Stomach smooth muscle (tissue), 2 donors: Measurements from ENCODE around the gene MAPK7.

Source experiments
- H3K27ac ChIP-seq: one replicate; pipeline ENCODE4 v1.7.0; 2013; ENCODE audit warnings: mild to moderate bottlenecking, low read length, inconsistent platforms
- H3K27me3 ChIP-seq, 2 donors: one replicate each; pipeline ENCODE4 v1.7.0; 2013; ENCODE audit warnings: low read length in 2 of 2; ENCODE audit not compliant: insufficient read depth in 2 of 2, control insufficient read depth in 1 of 2
- H3K36me3 ChIP-seq, 2 donors: one replicate each; pipeline ENCODE4 v1.7.0; 2013; ENCODE audit warnings: low read length in 2 of 2; ENCODE audit not compliant: control insufficient read depth in 2 of 2, insufficient read depth in 2 of 2
- H3K4me1 ChIP-seq: one replicate; pipeline ENCODE4 v1.7.0; 2013; ENCODE audit warnings: low read length; ENCODE audit not compliant: control insufficient read depth, insufficient read depth
- H3K4me3 ChIP-seq, 2 donors: one replicate each; pipeline ENCODE4 v1.7.0; 2013; ENCODE audit warnings: low read length in 2 of 2
- H3K9ac ChIP-seq, 2 donors: one replicate each; pipeline ENCODE4 v1.7.0; 2013; ENCODE audit warnings: low read length in 2 of 2, mild to moderate bottlenecking in 1 of 2
- H3K9me3 ChIP-seq, 2 donors: one replicate each; pipeline ENCODE4 v1.7.0; 2013; ENCODE audit warnings: low read length in 2 of 2; ENCODE audit not compliant: control insufficient read depth in 2 of 2
- donor health status: healthy.
- donor health status: Pancreatic carcinoma.

MAPK7 gene

DNA sequence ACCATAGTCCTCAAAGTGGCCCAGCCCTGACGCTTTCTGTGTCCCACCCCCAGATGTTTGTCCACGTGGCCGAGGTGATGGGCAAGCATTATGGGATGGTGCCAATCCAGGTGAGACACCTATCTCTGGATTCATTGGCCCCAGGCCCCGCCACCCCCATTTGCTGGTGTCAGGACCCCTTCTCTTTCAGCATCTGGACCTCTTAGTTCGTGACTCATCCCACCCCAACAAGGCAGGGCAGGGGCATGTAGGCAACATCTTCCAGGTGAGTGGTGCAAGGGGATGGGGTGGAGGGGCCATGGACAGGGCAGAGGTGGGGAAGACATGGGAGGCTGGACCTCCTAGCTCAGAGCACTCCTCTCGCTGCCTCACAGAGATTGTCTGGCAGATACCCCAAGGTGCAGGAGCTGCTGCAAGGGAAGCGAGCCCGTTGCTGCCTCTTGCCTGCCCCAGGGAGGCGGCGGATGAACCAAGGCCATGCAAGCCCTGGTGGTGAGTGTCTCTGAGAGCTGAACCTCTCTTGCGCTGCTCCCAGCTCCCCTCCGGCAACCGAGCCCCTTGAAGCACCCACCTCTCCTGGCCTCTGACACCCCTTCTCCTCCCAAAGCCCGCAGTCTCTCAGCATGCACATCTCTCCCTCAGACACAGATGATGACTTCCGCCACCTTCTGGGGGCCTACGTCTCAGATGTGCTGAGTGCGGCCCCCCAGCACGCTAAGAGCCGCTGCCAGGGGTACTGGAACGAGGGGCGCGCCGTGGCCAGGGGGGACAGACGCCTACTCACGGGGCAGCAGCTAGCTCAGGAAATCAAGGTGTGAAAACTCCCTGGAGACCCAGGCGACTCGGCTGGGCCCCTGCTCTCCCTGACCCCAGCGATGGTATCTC is 36.3 kb downstream of the MAPK7 start:
- H3K27ac ChIP-seq, result no peak overlapping the region
- H3K4me3 ChIP-seq, result no peak overlapping the region
- H3K36me3 ChIP-seq, result no peaks in the 10 kb centered on the region
- H3K9me3 ChIP-seq, result no peaks in the 10 kb centered on the region
- H3K27me3 ChIP-seq, result no peaks in the 10 kb centered on the region
- H3K9ac ChIP-seq, result no peak overlapping the region
- H3K4me1 ChIP-seq, result peaks cover 4% of the 10 kb centered on the region

GRCh38 chr17:19415311-19415710 is 37.0 kb downstream of the MAPK7 start:
- no peaks in the 10 kb centered on the region for H3K36me3 ChIP-seq
- peaks cover 4% of the 10 kb centered on the region for H3K4me1 ChIP-seq
- H3K27ac ChIP-seq, result no peak overlapping the region
- no peaks in the 10 kb centered on the region for H3K9me3 ChIP-seq
- H3K4me3 ChIP-seq, result no peak overlapping the region
- H3K9ac ChIP-seq, result no peak overlapping the region
- no peaks in the 10 kb centered on the region for H3K27me3 ChIP-seq

- Histone ChIP-seq H3K27ac (no peak overlapping the region), H3K9ac (no peak overlapping the region), H3K9me3 (no peaks in the 10 kb centered on the region), H3K4me3 (no peak overlapping the region), H3K4me1 (peaks cover 4% of the 10 kb centered on the region), H3K27me3 (no peaks in the 10 kb centered on the region), H3K36me3 (no peaks in the 10 kb centered on the region)
Observed at GRCh38 chr17:19415806-19416775, 37.8 kb downstream of the MAPK7 start.

GRCh38 chr17:19417611-19418010 is 39.3 kb downstream of the MAPK7 start:
- no peaks in the 10 kb centered on the region for H3K27me3 ChIP-seq
- H3K4me1 ChIP-seq, result no peaks in the 10 kb centered on the region
- no peak overlapping the region for H3K4me3 ChIP-seq
- H3K9ac ChIP-seq, result no peak overlapping the region
- H3K27ac ChIP-seq, result no peak overlapping the region
- no peaks in the 10 kb centered on the region for H3K36me3 ChIP-seq
- H3K9me3 ChIP-seq, result no peaks in the 10 kb centered on the region

DNA sequence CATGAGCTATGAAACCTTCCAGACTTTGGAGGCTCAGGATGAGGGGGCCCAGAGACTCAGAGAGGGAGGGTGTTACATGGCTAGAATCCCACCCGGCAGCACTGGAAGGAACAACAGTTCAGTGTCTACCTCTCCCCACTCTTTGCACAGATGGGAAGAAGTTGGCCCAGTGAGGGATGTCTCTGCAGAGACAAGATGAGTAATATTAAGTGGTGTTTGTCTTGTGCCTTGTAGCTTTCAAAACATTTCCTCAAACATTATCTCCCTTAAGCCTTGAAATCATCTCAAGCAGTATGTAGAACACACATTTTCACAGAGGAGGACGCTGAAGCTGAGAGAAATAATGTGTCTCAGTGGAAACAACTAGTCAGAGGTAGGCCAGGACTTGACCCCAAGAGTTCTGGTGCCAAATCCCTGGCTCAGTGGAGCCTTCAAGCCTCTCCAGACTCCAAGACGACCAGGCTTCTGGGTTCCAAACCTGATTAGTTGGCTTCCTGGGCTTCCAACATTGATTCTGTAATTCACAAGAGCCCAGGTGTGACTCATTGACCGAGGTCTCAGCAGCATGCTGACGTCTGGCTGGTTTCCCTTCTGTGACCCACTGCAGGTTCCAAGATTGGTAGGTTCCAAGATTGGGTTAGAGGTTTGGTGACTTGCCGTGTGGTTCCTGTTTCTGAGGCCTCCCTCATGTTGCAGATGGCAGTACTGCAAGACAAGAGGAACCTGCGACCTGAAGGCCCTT is 40.1 kb downstream of the MAPK7 start:
- Histone ChIP-seq H3K9me3 (no peaks in the 10 kb centered on the region), H3K27me3 (no peaks in the 10 kb centered on the region), H3K4me1 (no peaks in the 10 kb centered on the region), H3K27ac (no peak overlapping the region), H3K4me3 (no peak overlapping the region), H3K36me3 (no peaks in the 10 kb centered on the region), H3K9ac (no peak overlapping the region)

GRCh38 chr17:19421219-19421618 is 42.9 kb downstream of the MAPK7 start:
- H3K4me3 ChIP-seq, result no peak overlapping the region
- no peaks in the 10 kb centered on the region for H3K36me3 ChIP-seq
- H3K9ac ChIP-seq, result no peak overlapping the region
- no peaks in the 10 kb centered on the region for H3K9me3 ChIP-seq
- no peak overlapping the region for H3K27ac ChIP-seq
- H3K4me1 ChIP-seq, result peaks cover 4% of the 10 kb centered on the region
- no peaks in the 10 kb centered on the region for H3K27me3 ChIP-seq

DNA sequence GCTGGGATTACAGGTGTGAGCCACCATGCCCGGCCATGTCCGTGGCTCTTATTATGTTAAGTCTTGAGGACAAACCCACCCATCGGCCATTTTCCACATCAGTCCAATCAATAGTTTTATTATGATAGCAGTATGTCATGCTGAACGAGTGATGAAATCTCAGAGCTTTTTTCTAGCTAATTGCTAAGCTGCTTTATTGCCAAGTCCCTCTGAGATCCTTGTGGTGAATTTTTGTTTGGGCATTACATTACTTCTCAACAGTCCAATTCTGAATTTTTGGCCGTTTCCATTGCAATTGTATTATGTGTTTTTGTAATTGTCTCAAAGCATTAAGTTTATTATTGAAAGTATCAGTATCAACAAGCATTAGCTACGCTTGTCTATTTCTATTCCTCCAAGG is 43.6 kb downstream of the MAPK7 start:
- H3K27me3 ChIP-seq, result no peaks in the 10 kb centered on the region
- H3K4me3 ChIP-seq, result no peak overlapping the region
- H3K9ac ChIP-seq, result no peak overlapping the region
- no peaks in the 10 kb centered on the region for H3K36me3 ChIP-seq
- H3K9me3 ChIP-seq, result no peaks in the 10 kb centered on the region
- H3K27ac ChIP-seq, result no peak overlapping the region
- H3K4me1 ChIP-seq, result peaks cover 5% of the 10 kb centered on the region

DNA sequence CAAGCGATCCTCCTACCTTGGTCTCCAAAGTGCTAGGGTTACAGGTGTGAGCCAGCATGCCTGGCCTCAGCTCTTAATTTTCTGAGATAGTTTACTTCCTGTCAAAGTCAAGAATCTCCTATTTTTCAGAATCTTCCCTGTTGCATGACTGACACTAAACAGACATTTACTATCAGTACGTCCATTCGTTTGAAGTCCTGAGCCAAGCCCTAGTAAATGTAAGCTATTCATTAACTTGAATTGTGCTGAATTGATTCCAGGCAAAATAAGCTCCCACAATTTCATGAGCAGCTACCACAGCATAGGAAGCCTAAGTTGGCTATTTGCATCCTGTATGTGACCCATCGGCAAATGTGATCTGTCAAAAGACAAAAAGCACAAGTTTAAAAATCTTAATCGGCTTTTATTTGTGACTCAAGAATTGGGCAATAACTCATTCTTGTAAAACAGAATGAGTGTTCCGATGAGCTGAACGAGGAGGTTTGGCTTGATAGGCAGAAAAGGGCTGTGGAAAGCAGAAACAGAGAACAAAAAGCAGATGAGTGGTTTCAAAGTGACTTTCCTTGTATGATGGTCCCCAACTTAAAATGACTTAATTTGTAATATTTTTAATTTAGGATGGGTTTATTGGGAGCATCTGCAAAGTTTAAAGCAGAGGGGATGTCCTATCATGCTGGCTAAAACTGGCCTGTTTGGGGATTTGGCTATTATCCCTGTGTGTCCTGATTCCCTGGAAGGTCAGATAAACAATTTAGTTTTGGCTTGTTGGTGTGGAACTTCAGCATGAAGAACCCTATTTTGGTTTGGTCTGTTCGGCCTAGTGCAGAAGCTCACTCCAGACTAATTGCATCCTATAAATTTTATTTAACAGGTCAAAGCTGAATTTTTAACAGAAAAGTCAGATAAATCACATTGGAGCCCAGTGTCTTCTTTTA is 46.9 kb downstream of the MAPK7 start:
- Histone ChIP-seq H3K9ac (no peak overlapping the region), H3K9me3 (no peaks in the 10 kb centered on the region), H3K4me3 (no peak overlapping the region), H3K36me3 (no peaks in the 10 kb centered on the region), H3K27ac (no peak overlapping the region), H3K27me3 (no peaks in the 10 kb centered on the region), H3K4me1 (peaks cover 5% of the 10 kb centered on the region)

GRCh38 chr17:19426631-19427030 is 48.3 kb downstream of the MAPK7 start:
- no peaks in the 10 kb centered on the region for H3K9me3 ChIP-seq
- peaks cover 5% of the 10 kb centered on the region for H3K4me1 ChIP-seq
- no peak overlapping the region for H3K9ac ChIP-seq
- H3K27ac ChIP-seq, result no peak overlapping the region
- H3K36me3 ChIP-seq, result no peaks in the 10 kb centered on the region
- no peaks in the 10 kb centered on the region for H3K27me3 ChIP-seq
- no peak overlapping the region for H3K4me3 ChIP-seq
